GM19452 (cell line): ENCODE measurements around the gene CDC42SE2.
A peak's percentile ranks its signal among the peaks of the same experiment; 100 is the strongest.
"Not testable (repeated sequence)": the region's sequence is repeated elsewhere in the genome, so short reads cannot be mapped to it uniquely, and the experiment has no call there.

Source experiments
- ATAC-seq: cut with Tn5 transposase; IDR thresholded peaks from one replicate; pipeline ENCODE4 v1.9.1; 2021; ENCODE audit not compliant: unreplicated experiment

The CDC42SE2 gene

DNA sequence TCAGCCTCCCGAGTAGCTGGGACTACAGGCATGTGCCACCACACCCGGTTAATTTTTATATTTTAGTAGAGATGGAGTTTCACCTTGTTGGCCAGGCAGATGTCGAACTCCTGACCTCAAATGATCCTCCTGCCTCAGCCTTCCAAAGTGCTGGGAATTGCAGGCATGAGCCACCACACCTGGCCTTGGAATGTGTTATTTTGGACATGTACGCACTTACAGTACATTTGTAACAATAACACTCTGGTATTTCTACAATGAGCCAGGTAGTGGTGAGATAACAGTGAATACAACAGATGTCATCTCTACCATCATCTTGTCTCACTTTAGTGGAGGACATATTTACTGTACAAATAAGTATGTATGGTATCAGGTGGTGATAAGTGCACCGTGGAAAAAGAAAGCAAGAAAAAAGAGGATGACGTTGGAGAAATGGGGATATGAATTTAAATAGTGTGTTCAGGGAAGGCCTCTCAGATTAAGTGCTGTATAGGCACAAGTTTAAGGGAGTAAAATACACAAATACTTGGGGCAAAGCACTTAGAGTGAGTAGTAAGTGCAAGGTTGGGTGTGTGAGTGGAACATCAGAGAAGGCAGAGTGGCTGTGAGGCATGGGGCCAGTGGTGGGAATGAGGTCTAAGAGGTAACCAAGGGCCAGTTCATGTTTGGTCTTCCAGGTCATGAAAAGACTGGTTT lies 100.1 kb downstream of the CDC42SE2 start:
- ATAC-seq, result no peak

GRCh38 chr5:131364507-131365050 lies 100.7 kb downstream of the CDC42SE2 start:
- ATAC-seq, result no peak

DNA sequence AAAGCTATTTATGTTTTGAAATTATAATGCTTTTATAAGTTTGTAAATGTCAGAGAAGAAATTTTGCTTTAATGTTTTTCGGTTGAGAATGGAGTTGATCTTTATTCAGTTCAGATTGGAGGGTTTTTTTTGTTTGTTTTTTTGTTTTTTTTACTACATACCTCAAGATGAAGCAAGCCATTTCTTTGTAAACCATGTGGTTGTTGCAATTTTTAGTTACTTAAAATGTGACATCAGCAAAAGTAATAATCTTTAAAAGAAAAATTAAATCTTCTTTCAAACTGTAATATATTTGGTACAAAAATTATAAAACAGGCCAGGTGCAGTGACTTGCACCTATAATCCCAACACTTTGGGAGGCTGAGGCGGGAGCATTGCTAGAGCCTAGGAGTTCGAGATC lies 102.6 kb downstream of the CDC42SE2 start:
- no peak for ATAC-seq

DNA sequence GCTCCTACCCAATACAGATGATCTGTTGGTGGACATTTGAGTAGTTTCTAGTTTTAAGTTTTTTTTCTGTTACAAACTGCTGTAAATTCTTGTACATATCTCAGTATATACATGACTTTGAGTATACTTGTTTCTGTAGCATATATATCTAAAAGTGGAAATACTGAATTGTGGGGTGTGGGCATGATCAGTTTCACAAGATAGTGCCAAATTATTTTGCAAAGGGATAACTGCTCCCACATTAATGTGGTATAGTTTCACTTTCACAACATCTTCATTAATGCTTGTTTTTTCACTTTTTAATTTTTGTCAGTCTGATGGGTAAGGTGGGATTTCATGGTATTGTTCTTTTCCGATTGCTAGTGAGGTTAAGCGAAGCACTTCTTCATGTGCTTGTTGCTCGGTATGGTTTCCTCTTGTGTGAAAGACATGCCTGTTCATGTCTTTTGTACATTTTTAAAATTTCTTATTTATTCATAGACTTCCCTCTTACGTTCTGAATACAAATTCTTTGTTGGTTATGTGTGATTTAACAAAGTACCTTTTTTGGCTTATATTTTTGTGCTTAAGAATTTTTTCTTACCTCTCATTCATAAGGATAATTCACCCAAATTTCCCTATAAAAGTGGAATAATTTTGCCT lies 103.5 kb downstream of the CDC42SE2 start:
- no peak for ATAC-seq

- ATAC-seq, result no peak
Observed at GRCh38 chr5:131368866-131369265, 105.0 kb downstream of the CDC42SE2 start.

GRCh38 chr5:131369558-131369957 lies 105.7 kb downstream of the CDC42SE2 start:
- ATAC-seq, result no peak

DNA sequence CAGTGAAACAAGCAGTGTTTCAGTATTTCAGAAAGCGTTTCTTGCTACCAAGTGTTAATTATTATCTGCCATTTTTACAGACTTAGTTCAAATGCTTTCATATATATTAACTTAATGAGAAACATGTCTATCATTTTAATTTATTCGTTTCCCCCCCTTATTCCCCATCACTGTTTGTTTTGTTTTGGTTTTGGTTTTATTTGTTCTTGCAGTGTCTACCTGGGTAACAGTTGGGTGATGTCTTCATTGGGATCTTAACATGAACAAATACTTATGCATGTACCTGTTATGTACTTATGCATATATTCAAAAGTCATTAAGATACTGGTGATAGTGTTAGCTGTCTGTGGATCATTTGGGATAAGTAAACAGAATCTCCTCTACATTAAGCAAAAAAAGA lies 108.0 kb downstream of the CDC42SE2 start:
- ATAC-seq, result no peak

DNA sequence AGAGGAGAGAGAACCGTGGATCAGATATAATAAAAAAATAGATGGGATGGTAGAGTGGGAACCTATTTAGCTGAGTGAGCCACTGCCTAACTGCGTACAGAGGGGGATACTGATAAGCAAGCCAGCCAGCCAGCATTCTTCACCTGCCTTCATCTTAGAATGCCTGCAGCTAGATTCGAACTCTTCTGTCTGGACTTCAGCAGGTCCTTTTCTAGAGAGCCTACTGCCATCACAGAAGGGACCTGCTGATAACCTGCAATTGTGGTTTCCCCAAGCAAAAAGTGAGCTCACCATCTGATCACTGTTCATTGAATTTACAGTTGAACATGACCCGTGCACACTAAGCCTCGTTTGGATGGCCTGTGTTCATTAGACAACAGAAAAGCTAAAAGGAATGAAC lies 109.4 kb downstream of the CDC42SE2 start:
- no peak for ATAC-seq

DNA sequence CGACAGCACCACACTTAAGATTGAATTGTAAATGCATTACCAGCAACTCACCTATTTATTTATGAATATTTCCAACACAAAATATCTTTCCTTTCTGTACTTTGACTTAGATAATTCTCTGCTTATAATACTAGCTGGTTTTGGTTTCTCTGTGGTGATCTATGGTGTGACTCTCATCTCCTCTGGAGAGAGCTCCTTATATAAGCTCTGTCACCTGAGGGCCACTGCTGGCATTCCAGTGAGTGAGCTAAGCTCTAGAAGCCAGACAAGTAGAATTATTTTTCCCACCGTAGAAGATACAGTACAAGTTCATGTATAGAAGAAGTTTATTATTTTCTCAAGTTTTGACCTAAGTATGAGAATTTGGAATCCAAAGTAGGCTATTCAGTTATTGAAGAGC lies 111.5 kb downstream of the CDC42SE2 start:
- ATAC-seq, result no peak

DNA sequence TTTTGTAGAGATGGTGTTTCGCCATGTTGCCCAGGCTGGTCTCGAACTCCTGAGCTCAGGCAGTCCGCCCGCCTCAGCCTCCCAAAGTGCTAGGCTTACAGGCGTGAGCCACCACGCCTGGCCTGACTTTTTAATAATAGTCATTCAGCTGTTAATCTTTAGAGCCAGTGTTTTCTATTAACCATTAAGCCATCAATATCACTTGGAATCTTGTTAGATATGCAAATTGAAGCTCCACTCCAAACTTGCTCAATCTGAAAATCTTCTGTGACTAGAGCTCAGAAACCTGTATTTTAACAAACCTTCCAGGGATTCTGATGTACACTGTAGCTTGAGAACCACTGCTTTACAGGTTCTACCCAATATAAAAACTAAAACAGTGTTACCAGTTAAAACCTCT lies 113.5 kb downstream of the CDC42SE2 start:
- ATAC-seq, result no peak

GRCh38 chr5:131377785-131378325 lies 114.0 kb downstream of the CDC42SE2 start:
- ATAC-seq, result no peak

DNA sequence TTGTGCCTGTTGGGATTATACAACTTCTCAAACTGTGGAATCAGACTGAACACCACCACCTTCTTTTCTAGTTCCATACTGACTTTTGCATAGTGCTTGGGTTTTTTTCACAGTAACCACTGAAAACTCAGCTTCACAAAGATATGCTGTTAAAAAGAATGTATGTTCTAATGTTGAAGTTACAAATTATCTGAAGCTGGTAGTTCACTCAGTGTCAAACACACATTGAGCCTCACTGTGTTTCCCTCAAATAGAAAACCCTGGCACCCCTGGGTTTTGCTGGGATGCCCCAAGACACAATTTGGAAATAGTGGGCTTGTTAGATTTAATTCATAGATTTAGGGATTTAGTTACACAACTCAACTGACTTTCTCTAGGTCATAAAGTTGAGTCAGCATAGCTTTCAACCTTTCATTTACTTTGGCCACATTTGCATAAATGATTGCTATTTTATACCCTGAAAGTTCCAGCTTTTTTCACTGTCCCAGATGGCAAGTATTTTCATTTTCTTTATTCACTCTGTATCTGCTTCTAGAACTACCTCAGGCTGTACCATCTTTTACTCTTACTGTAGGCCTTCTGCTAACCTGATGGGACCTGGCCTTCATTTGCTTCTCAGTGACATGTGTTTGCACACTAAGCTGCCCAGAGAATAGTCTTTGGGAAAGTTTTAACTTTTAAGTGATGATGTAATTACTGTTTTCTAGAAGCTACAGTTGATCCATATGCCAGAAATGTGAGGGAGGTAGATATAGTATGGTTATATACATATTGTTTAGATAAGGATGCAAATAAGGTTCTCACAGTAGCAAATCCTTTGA lies 115.1 kb downstream of the CDC42SE2 start:
- no peak for ATAC-seq

DNA sequence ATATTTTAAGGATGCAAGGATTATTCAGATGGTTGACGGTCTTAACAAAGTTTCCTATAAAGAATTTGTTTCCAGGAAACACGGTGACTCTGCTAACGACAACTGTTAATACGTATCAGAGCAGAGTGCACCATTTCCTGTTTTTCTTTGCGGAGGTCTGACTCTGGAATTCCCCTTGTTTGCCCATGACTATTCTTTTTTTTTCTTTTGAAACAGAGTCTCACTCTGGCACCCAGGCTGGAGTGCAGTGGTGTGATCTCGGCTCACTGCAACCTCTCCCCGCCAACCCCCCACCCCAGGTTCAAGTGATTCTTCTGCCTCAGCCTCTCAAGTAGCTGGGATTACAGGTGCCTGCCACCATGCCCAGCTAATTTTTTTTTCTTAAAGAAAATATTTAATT lies 115.9 kb downstream of the CDC42SE2 start:
- ATAC-seq, result peak; percentile 32

DNA sequence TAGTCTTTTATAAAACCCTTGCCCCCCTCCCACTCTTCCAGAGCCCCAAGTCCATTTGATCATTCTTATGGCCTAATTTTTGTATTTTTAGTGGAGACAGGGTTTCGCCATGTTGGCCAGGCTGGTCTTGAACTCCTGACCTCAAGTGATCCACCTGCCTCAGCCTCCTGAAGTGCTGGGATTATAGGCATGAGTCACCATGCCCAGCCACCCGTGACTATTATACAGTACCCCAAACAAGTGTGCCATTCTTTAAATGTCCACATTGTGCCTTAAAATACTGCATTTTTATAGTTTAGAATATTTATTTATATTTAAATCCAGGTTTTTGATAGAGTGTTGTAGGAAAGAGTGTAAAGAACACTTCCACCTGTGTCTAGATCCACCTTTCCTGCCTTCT lies 116.4 kb downstream of the CDC42SE2 start:
- ATAC-seq, result not testable (repeated sequence)

GRCh38 chr5:131381021-131381420 lies 117.2 kb downstream of the CDC42SE2 start:
- no peak for ATAC-seq

GRCh38 chr5:131381777-131382176 lies 117.9 kb downstream of the CDC42SE2 start:
- peak; percentile 51 for ATAC-seq

DNA sequence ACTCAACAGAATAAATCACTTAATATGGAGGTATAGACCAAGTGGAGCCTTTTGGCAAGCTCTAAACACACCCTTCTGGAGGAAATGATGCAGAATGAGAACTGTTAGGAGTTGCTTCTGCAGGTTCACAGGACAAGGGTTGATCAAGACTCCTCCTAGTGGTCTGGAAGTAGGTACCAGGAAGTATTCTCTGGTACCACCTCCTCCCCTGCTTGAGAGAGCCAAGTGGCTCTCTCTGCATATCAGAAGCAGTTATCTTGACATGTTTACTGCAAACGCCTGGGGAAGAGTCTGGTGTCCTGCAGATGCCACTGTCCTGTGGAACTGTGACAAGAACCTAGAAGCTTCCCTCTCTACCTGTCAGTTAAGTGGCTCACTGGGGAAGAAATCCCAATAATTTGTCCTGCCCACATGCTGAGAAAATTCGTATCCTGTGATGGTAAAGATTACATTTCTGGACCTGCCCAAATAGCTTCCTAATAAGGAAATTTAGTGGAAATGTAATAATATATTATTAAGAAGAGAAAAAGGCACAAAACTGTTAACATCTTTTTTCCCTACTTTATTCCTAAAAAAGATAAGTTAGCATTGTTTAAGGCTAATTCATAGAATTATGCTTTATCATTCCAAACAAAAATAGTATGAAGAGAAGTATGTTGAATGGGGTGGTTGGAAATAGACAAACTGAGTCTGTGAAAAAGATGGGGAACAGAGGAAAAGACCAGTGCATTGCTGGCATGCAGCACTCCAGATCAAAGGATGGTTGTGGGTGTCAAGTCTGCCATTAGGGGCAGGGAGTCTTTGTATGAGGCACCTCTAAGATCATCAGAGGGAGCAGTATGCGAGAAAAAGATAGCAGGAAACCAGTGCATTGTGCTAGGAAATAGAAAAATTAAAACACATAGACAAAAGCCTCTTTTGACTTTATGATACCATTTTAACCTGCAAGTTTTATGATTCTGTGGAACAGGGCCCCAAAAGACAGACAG lies 118.8 kb downstream of the CDC42SE2 start:
- ATAC-seq, result peak; percentile 49

- no peak for ATAC-seq
Observed at GRCh38 chr5:131384173-131384572, 120.3 kb downstream of the CDC42SE2 start.

- ATAC-seq, result no peak
Observed at GRCh38 chr5:131384616-131385214, 120.9 kb downstream of the CDC42SE2 start.

DNA sequence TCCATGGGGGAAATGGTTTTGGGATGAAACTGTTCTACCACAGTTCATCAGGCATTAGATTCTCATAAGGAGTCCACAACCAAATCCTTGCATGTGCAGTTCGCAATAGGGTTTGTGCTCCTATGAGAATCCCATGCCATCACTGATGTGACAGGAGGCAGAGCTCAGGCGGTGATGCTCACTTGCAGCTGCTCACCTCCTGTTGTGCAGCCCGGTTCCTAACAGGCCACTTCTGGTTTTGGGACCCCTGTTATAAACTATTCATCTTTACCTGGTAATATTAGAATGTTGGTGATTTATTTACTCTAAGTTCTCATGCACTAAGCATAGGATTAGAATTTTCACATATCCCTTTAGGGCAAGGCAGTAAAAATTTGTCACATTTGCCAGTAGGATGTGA lies 122.3 kb downstream of the CDC42SE2 start:
- ATAC-seq, result no peak
